GM21515 (cell line): Measurements from ENCODE around the gene ACAP1.
"Not testable (repeated sequence)": the region's sequence is repeated elsewhere in the genome, so short reads cannot be mapped to it uniquely, and the experiment has no call there.

Source experiments
- ATAC-seq: cut with Tn5 transposase; IDR thresholded peaks from one replicate; pipeline ENCODE4 v1.9.1; 2021; ENCODE audit not compliant: unreplicated experiment

Gene ACAP1

GRCh38 chr17:7352910-7353635 lies 16.7 kb downstream of the ACAP1 start:
- no peak for ATAC-seq

- no peak for ATAC-seq
These were observed 18.0 kb downstream of the ACAP1 start for GRCh38 chr17:7354262-7354843.

- no peak for ATAC-seq
These were observed 18.7 kb downstream of the ACAP1 start, which contains the start of gene TMEM95 for GRCh38 chr17:7355053-7355452. Gene TMEM95, plus strand, starts transcription at chr17:7355156. Its CDS starts 49 bp downstream, at chr17:7355205.

GRCh38 chr17:7355573-7355972 lies 19.2 kb downstream of the ACAP1 start:
- ATAC-seq: no peak

- ATAC-seq: no peak
These were observed 19.8 kb downstream of the ACAP1 start for GRCh38 chr17:7356072-7356549.

- ATAC-seq: no peak
These were observed 20.4 kb downstream of the ACAP1 start for GRCh38 chr17:7356756-7357155.

GRCh38 chr17:7357381-7357780 lies 21.1 kb downstream of the ACAP1 start:
- no peak for ATAC-seq

- no peak for ATAC-seq
These were observed 25.6 kb downstream of the ACAP1 start for GRCh38 chr17:7361906-7362305.

GRCh38 chr17:7363311-7363710 lies 27.0 kb downstream of the ACAP1 start:
- ATAC-seq: no peak

- ATAC-seq: not testable (repeated sequence)
These were observed 29.6 kb downstream of the ACAP1 start for GRCh38 chr17:7365963-7366362.

GRCh38 chr17:7367083-7367482 lies 30.8 kb downstream of the ACAP1 start:
- ATAC-seq: no peak

GRCh38 chr17:7367918-7368598 lies 31.7 kb downstream of the ACAP1 start:
- no peak for ATAC-seq

GRCh38 chr17:7368599-7368994 lies 32.3 kb downstream of the ACAP1 start:
- not testable (repeated sequence) for ATAC-seq

- ATAC-seq: no peak
These were observed 33.5 kb downstream of the ACAP1 start for GRCh38 chr17:7369825-7370224.

- no peak for ATAC-seq
These were observed 34.5 kb downstream of the ACAP1 start for GRCh38 chr17:7370853-7371252.

- ATAC-seq: no peak
These were observed 38.0 kb downstream of the ACAP1 start for GRCh38 chr17:7374353-7374752.

- no peak for ATAC-seq
These were observed 42.8 kb downstream of the ACAP1 start for GRCh38 chr17:7379134-7379533.

- ATAC-seq: no peak
These were observed 44.0 kb downstream of the ACAP1 start for GRCh38 chr17:7380321-7380720.

- no peak for ATAC-seq
These were observed 44.7 kb downstream of the ACAP1 start, which contains the start of gene TNK1 for GRCh38 chr17:7380855-7381683. Gene TNK1, plus strand, starts transcription at chr17:7381089. Its CDS starts 1,838 bp downstream, at chr17:7382927.

- no peak for ATAC-seq
These were observed 46.6 kb downstream of the ACAP1 start for GRCh38 chr17:7382901-7383300.

- no peak for ATAC-seq
These were observed 47.0 kb downstream of the ACAP1 start for GRCh38 chr17:7383371-7383741.
